Measurements from ENCODE around the gene PTPRN2. TPM values are rescaled to one million over a fixed set of nuclear protein-coding genes. Genes with fewer than 3 reads are reported as not detected.

PTPRN2 gene
- polyA plus RNA-seq, 1 of the 3 experiments (the other 2 are of a cell fraction) = 4.0 TPM

DNA sequence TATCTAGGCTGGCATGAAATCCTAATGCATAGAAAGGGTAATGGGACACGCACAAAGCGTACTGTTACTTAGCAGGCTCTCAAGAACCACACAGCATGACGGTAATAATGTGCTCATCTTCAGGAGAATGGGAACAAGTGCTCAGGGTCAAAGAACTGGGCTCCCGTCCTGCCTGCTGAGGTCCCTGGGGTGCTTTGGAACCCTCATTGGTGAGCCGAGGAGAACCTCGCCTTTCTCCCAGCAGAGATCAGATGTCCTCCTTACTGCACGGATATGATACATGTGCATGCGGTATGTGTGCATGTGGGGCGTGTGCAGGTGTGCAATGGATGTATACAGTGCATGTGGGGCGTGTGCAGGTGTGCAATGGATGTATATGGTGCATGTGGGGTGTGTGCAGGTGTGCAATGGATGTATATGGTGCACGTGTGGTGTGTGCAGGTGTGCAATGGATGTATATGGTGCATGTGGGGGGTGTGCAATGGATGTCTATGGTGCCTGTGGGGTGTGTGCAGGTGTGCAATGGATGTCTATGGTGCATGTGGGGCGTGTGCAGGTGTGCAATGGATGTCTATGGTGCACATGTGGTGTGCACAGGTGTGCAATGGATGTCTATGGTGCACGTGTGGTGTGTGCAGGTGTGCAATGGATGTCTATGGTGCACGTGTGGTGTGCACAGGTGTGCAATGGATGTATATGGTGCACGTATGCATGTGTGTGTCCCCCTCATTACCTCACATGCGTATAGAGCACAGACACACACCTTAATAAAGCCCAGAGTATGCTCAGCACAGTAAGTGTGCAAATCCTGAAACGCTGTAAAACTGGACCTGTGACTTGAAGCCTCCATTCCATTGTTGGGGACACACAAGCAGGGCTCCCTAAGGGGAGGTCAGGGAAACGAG, 336.3 kb downstream of the PTPRN2 start:
- ChIA-PET POLR2A (no interaction called here), CTCF (interaction anchor here (0.6 to 1.0 kb wide), 2 partner anchors 23 to 571 kb away, joined by 3 read pairs; no protein-coding TSS in a partner anchor)
- Histone ChIP-seq H3K27ac (ENCODE audit: low read depth in 2 of 2, low read length in 1 of 2) (no peak overlapping the region), H3K9me3 (no peaks in the 10 kb centered on the region), H3K36me3 (replicated peaks in 1 of 2; ENCODE audit: control insufficient read depth in 1 of 2, insufficient read depth in 2 of 2, low read length in 1 of 2) (no peaks in the 10 kb centered on the region), H3K27me3 (ENCODE audit: insufficient read depth) (no peaks in the 10 kb centered on the region), H3K9ac (no peak overlapping the region), H3K4me2 (no peak overlapping the region), H3K4me1 (ENCODE audit: control insufficient read depth in 1 of 2, insufficient read depth in 2 of 2, low read depth in 1 of 2, low read length in 1 of 2) (no peaks in the 10 kb centered on the region; a peak in 1 of 4 replicates), H2AFZ (ENCODE audit: low read depth) (no peak overlapping the region), H3F3A (replicated peaks; ENCODE audit: insufficient read depth) (peaks cover 8% of the 10 kb centered on the region), H3K9me2 (no peaks in the 10 kb centered on the region), H3K4me3 (ENCODE audit: low read depth in 2 of 2, low read length in 1 of 2) (no peak overlapping the region), H4K20me1 (ENCODE audit: insufficient read depth) (no peaks in the 10 kb centered on the region), H3K79me2 (ENCODE audit: insufficient read depth) (no peaks in the 10 kb centered on the region)
- WGBS (ENCODE audit: low lambda C conversion rate) = 44% methylated on average over 18 of the region's 18 CpGs
- TF ChIP-seq GATA2 (CRISPR knock-in tag; IDR thresholded peaks at IDR 0.05) (no peak), TCF12 (IDR thresholded peaks at IDR 0.05) (no peak), RCOR1 (IDR thresholded peaks at IDR 0.05; ENCODE audit: low read length) (no peak), NFIC (IDR thresholded peaks at IDR 0.05; ENCODE audit: borderline replicate concordance) (no peak), MXI1 (IDR thresholded peaks at IDR 0.05; ENCODE audit: low read depth, low read length) (no peak), POLR2AphosphoS5 (IDR thresholded peaks at IDR 0.05; ENCODE audit: low read depth, low read length) (no peak), JUND (IDR thresholded peaks at IDR 0.05) (no peak), SMC3 (IDR thresholded peaks at IDR 0.05; ENCODE audit: low read depth, low read length) (no peak), RAD21 (IDR thresholded peaks at IDR 0.05; ENCODE audit: low read length) (no peak), MEF2A (IDR thresholded peaks at IDR 0.05; ENCODE audit: borderline replicate concordance, low read depth) (no peak), NRF1 (IDR thresholded peaks at IDR 0.05; ENCODE audit: low read depth, low read length) (no peak)
- TF ChIP-seq, protein P1, sequence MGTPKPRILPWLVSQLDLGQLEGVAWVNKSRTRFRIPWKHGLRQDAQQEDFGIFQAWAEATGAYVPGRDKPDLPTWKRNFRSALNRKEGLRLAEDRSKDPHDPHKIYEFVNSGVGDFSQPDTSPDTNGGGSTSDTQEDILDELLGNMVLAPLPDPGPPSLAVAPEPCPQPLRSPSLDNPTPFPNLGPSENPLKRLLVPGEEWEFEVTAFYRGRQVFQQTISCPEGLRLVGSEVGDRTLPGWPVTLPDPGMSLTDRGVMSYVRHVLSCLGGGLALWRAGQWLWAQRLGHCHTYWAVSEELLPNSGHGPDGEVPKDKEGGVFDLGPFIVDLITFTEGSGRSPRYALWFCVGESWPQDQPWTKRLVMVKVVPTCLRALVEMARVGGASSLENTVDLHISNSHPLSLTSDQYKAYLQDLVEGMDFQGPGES (IDR thresholded peaks at IDR 0.05; ENCODE audit: low read depth, low read length) = no peak
- TF ChIP-seq, protein P2, sequence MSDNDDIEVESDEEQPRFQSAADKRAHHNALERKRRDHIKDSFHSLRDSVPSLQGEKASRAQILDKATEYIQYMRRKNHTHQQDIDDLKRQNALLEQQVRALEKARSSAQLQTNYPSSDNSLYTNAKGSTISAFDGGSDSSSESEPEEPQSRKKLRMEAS (IDR thresholded peaks at IDR 0.05; ENCODE audit: low read depth) = no peak
- TF ChIP-seq, protein P3, sequence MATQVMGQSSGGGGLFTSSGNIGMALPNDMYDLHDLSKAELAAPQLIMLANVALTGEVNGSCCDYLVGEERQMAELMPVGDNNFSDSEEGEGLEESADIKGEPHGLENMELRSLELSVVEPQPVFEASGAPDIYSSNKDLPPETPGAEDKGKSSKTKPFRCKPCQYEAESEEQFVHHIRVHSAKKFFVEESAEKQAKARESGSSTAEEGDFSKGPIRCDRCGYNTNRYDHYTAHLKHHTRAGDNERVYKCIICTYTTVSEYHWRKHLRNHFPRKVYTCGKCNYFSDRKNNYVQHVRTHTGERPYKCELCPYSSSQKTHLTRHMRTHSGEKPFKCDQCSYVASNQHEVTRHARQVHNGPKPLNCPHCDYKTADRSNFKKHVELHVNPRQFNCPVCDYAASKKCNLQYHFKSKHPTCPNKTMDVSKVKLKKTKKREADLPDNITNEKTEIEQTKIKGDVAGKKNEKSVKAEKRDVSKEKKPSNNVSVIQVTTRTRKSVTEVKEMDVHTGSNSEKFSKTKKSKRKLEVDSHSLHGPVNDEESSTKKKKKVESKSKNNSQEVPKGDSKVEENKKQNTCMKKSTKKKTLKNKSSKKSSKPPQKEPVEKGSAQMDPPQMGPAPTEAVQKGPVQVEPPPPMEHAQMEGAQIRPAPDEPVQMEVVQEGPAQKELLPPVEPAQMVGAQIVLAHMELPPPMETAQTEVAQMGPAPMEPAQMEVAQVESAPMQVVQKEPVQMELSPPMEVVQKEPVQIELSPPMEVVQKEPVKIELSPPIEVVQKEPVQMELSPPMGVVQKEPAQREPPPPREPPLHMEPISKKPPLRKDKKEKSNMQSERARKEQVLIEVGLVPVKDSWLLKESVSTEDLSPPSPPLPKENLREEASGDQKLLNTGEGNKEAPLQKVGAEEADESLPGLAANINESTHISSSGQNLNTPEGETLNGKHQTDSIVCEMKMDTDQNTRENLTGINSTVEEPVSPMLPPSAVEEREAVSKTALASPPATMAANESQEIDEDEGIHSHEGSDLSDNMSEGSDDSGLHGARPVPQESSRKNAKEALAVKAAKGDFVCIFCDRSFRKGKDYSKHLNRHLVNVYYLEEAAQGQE (IDR thresholded peaks at IDR 0.05; ENCODE audit: low read depth, low read length) = no peak
- TF ChIP-seq, protein P4, sequence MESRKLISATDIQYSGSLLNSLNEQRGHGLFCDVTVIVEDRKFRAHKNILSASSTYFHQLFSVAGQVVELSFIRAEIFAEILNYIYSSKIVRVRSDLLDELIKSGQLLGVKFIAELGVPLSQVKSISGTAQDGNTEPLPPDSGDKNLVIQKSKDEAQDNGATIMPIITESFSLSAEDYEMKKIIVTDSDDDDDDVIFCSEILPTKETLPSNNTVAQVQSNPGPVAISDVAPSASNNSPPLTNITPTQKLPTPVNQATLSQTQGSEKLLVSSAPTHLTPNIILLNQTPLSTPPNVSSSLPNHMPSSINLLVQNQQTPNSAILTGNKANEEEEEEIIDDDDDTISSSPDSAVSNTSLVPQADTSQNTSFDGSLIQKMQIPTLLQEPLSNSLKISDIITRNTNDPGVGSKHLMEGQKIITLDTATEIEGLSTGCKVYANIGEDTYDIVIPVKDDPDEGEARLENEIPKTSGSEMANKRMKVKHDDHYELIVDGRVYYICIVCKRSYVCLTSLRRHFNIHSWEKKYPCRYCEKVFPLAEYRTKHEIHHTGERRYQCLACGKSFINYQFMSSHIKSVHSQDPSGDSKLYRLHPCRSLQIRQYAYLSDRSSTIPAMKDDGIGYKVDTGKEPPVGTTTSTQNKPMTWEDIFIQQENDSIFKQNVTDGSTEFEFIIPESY (IDR thresholded peaks at IDR 0.05; ENCODE audit: borderline replicate concordance, low read depth) = no peak
- DNase-seq = no peak
